NCI-H82 treated with DMSO at 0.1 percent for 48 hours (cell line): ENCODE results near the gene HTT.

ENCODE experiments used
- DNase-seq: peaks from one replicate; lab custom pipeline; 2025; ENCODE audit not compliant: unreplicated experiment; lab: John Stamatoyannopoulos, UW

HTT gene

GRCh38 chr4:3217266-3217665, 142.8 kb downstream of the HTT start:
- DNase-seq: no peak

- DNase-seq: no peak
Measured at GRCh38 chr4:3217771-3218170, 143.3 kb downstream of the HTT start.

- no peak for DNase-seq
Measured at GRCh38 chr4:3218824-3219760, 144.6 kb downstream of the HTT start.

GRCh38 chr4:3219761-3220475, 145.4 kb downstream of the HTT start:
- no peak for DNase-seq

GRCh38 chr4:3220476-3221183, 146.1 kb downstream of the HTT start:
- DNase-seq: no peak

- DNase-seq: no peak
Measured at GRCh38 chr4:3221184-3221494, 146.7 kb downstream of the HTT start.

GRCh38 chr4:3221996-3222395, 147.5 kb downstream of the HTT start:
- no peak for DNase-seq

GRCh38 chr4:3223346-3223745, 148.9 kb downstream of the HTT start:
- no peak for DNase-seq

- no peak for DNase-seq
Measured at GRCh38 chr4:3223956-3224748, 149.7 kb downstream of the HTT start.

- DNase-seq: no peak
Measured at GRCh38 chr4:3225071-3225850, 150.8 kb downstream of the HTT start.

GRCh38 chr4:3225936-3226335, 151.5 kb downstream of the HTT start:
- no peak for DNase-seq

GRCh38 chr4:3226467-3226866, 152.0 kb downstream of the HTT start:
- DNase-seq: no peak

- DNase-seq: no peak
Measured at GRCh38 chr4:3226944-3227343, 152.5 kb downstream of the HTT start.

- no peak for DNase-seq
Measured at GRCh38 chr4:3227878-3228675, 153.6 kb downstream of the HTT start.

GRCh38 chr4:3228881-3229280, 154.4 kb downstream of the HTT start:
- no peak for DNase-seq

- DNase-seq: no peak
Measured at GRCh38 chr4:3229328-3229727, 154.8 kb downstream of the HTT start.

GRCh38 chr4:3229964-3230363, 155.5 kb downstream of the HTT start:
- no peak for DNase-seq

- no peak for DNase-seq
Measured at GRCh38 chr4:3231471-3231870, 157.0 kb downstream of the HTT start.

- DNase-seq: no peak
Measured at GRCh38 chr4:3232001-3232400, 157.5 kb downstream of the HTT start.
